ENCODE data around the gene SOX6.

Gene SOX6

DNA sequence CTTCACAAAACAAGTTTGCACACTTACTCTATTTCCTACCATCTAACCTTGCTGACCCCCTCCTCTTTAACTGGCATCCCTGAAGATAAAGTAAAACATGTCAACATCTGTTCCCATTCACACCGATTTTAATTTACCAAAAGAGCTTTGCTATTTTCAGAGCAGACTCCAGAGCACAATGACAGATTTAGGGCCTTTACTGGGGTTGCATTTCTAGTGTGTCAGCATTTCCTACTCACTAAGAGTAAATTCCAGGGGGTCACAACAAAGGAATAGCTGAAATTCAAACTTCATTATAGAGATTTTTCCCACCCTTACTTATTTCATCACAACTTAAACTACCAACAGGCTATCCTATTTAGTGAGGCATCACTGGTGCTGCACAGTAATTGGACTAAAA is 60.8 kb downstream of the SOX6 start:
- no peaks in the 10 kb centered on the region for H3K79me2 ChIP-seq (ENCODE audit: insufficient read depth, low read depth)
- H3K27ac ChIP-seq, result no peak overlapping the region
- no peaks in the 10 kb centered on the region for H4K20me1 ChIP-seq (ENCODE audit: insufficient read depth)
- H3K36me3 ChIP-seq (ENCODE audit: insufficient read depth), result no peaks in the 10 kb centered on the region
- no peak overlapping the region for H2AFZ ChIP-seq (ENCODE audit: low read depth)
- H3K9ac ChIP-seq, result no peak overlapping the region
- H3K27me3 ChIP-seq (ENCODE audit: insufficient read depth, low read depth), result no peaks in the 10 kb centered on the region
- TF ChIP-seq, protein P1, sequence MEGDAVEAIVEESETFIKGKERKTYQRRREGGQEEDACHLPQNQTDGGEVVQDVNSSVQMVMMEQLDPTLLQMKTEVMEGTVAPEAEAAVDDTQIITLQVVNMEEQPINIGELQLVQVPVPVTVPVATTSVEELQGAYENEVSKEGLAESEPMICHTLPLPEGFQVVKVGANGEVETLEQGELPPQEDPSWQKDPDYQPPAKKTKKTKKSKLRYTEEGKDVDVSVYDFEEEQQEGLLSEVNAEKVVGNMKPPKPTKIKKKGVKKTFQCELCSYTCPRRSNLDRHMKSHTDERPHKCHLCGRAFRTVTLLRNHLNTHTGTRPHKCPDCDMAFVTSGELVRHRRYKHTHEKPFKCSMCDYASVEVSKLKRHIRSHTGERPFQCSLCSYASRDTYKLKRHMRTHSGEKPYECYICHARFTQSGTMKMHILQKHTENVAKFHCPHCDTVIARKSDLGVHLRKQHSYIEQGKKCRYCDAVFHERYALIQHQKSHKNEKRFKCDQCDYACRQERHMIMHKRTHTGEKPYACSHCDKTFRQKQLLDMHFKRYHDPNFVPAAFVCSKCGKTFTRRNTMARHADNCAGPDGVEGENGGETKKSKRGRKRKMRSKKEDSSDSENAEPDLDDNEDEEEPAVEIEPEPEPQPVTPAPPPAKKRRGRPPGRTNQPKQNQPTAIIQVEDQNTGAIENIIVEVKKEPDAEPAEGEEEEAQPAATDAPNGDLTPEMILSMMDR (conservative IDR thresholded peaks at IDR 0.05; ENCODE audit: low read depth, low read length), result no peak
- H3K4me3 ChIP-seq (IDR thresholded peaks at IDR 0.05; ENCODE audit: insufficient read depth, low read depth, low read length), result no peak overlapping the region
- H3K4me2 ChIP-seq, result no peak overlapping the region
- no peaks in the 10 kb centered on the region for H3K4me1 ChIP-seq (ENCODE audit: low read depth, poor library complexity, severe bottlenecking)

DNA sequence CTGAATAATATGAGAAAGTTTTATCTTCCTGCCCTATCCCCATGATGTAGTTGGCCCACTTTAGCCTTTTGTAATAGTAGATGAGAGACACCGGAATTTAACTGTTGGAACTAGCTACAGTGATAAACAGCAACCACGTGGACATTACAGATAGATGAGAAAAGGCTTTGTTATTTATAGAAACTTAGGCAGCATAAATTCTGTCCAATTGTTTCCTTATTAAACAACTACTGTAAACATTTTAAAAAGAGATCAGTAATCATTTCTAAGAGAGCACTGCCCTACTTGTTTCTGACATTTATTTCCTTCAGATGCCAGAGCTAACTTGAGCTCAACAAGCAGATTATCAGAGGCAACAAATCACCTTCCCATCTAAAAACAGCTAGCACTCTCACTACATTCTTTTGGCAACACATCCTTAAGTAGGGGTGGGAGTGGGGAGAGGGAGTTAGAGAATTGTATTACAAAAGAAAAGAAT is 63.1 kb downstream of the SOX6 start:
- Histone ChIP-seq H2AFZ (ENCODE audit: low read depth) (no peak overlapping the region), H3K4me3 (IDR thresholded peaks at IDR 0.05; ENCODE audit: insufficient read depth, low read depth, low read length) (no peak overlapping the region), H3K9ac (no peak overlapping the region), H3K27ac (no peak overlapping the region), H3K4me2 (no peak overlapping the region), H3K36me3 (ENCODE audit: insufficient read depth) (no peaks in the 10 kb centered on the region), H3K4me1 (ENCODE audit: low read depth, poor library complexity, severe bottlenecking) (no peaks in the 10 kb centered on the region), H3K79me2 (ENCODE audit: insufficient read depth, low read depth) (no peaks in the 10 kb centered on the region), H3K27me3 (ENCODE audit: insufficient read depth, low read depth) (no peaks in the 10 kb centered on the region), H4K20me1 (ENCODE audit: insufficient read depth) (no peaks in the 10 kb centered on the region)
- TF ChIP-seq, protein P1 (conservative IDR thresholded peaks at IDR 0.05; ENCODE audit: low read depth, low read length), result no peak

DNA sequence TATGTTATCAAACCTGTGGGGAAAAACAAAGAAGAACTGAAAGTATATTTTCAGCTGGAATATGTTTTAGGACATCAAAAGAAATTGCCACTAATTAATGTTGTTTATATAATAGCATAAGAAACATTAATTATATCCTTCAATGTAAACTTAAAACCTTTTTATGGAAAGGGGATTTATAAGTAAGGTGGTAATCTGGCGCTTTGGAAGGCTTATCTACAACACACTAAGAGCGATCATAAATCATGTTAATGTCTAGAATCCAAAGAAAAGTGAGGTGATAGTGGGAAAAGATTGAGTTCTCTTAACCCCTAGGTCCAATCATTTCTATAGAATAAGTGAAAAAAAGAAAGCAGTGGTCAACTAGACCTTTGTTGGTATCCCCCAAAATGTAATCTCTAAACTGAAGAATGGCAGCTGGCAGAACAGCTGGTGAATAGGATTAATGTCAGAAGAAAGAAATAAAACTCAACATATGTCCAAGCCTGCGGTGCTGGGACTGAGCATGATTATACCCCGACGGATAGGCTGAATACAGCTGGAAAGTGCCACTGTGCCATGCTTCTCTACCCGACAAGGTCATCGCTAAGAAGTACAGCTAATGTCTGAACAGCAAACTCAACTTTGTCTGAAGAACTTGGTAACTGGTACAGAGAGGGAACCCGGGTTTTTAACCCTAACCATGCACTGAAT is 64.0 kb downstream of the SOX6 start:
- TF ChIP-seq, protein P1 (conservative IDR thresholded peaks at IDR 0.05; ENCODE audit: low read depth, low read length), result no peak
- H3K79me2 ChIP-seq (ENCODE audit: insufficient read depth, low read depth), result no peaks in the 10 kb centered on the region
- H3K27ac ChIP-seq, result no peak overlapping the region
- H4K20me1 ChIP-seq (ENCODE audit: insufficient read depth), result no peaks in the 10 kb centered on the region
- H3K9ac ChIP-seq, result no peak overlapping the region
- H3K4me1 ChIP-seq (ENCODE audit: low read depth, poor library complexity, severe bottlenecking), result no peaks in the 10 kb centered on the region
- no peak overlapping the region for H2AFZ ChIP-seq (ENCODE audit: low read depth)
- H3K27me3 ChIP-seq (ENCODE audit: insufficient read depth, low read depth), result no peaks in the 10 kb centered on the region
- no peak overlapping the region for H3K4me3 ChIP-seq (IDR thresholded peaks at IDR 0.05; ENCODE audit: insufficient read depth, low read depth, low read length)
- no peaks in the 10 kb centered on the region for H3K36me3 ChIP-seq (ENCODE audit: insufficient read depth)
- H3K4me2 ChIP-seq, result no peak overlapping the region

DNA sequence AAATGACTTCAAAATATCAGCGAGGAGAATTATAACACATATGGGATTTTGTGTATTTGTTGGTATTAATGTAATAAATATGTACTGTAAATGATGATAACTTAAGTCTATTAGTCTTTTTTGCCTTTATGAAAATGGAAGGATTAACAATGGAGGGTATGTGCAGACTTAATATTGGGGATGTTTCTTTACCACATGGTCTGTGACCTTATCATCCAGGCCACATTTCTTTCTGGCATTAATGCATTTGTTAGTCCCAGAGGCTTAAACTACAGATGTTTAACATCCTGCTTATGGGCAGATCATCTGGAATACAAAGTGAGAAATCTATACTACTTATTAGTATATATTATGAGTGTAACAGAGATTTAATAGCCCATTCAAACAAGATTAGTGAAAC is 64.6 kb downstream of the SOX6 start:
- Histone ChIP-seq H2AFZ (ENCODE audit: low read depth) (no peak overlapping the region), H4K20me1 (ENCODE audit: insufficient read depth) (no peaks in the 10 kb centered on the region), H3K27ac (no peak overlapping the region), H3K79me2 (ENCODE audit: insufficient read depth, low read depth) (no peaks in the 10 kb centered on the region), H3K27me3 (ENCODE audit: insufficient read depth, low read depth) (no peaks in the 10 kb centered on the region), H3K9ac (no peak overlapping the region), H3K4me1 (ENCODE audit: low read depth, poor library complexity, severe bottlenecking) (no peaks in the 10 kb centered on the region), H3K36me3 (ENCODE audit: insufficient read depth) (no peaks in the 10 kb centered on the region), H3K4me2 (no peak overlapping the region), H3K4me3 (IDR thresholded peaks at IDR 0.05; ENCODE audit: insufficient read depth, low read depth, low read length) (no peak overlapping the region)
- TF ChIP-seq, protein P1 (conservative IDR thresholded peaks at IDR 0.05; ENCODE audit: low read depth, low read length), result no peak
